CD4-positive, alpha-beta T cell treated with Interleukin-15 for 1 hour (primary cell): Measurements from ENCODE around the gene S100A2.
A peak's percentile ranks its signal among the peaks of the same experiment; 100 is the strongest.

Experiments used
- DNase-seq: peaks from one replicate; pipeline ENCODE4 v3.0.0-alpha.2; 2020

The S100A2 gene

DNA sequence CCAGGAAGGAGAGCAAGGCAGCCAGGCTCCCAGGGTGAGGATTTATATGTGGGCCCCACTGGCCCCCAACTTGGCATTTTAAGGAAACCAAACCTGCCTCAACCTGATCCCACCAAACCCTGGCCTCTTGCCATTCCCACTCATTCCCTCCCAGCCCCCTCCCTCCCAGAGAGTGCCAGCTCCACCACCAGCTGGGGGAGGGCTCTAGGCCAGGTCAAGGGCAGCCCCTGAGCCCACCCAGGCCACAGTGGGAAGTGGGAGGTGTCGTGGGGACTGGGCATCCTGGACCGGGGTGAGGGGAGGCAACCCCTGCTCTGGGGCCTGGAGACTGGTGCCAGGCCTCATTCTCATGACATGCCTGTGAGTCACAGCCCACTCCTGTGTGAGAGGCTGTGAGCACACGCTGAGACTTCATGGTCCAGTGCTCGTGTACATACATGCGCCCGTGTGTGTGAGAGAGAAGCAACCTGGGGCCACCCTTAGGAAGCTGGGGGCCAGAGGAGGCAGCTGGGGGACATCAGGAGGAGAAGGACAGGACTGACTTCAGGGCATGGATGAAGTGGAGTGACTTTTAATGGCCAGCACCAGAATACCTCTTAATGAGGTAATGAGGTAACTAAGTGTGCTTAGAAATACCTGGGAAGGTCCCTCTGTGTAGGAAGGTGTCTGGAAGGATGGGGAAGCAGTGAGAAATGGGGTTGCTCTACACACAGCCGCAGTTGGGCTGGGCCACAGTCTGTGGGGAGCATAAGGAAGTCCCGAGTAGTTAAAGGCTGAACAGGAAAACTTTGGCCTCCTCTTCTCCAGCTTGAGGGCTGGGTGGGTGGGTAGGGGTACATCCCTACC, at the start of gene S100A2:
Gene S100A2, minus strand, starts transcription at position 316 of the 846 bp plus-strand sequence. CDS start 1,967 bp downstream, outside the sequence.
- DNase-seq, result peak; percentile 77

- DNase-seq, result no peak
These were observed 49.8 kb upstream of the S100A2 start for GRCh38 chr1:153615406-153615805.

GRCh38 chr1:153614906-153615305, 49.3 kb upstream of the S100A2 start:
- no peak for DNase-seq

DNA sequence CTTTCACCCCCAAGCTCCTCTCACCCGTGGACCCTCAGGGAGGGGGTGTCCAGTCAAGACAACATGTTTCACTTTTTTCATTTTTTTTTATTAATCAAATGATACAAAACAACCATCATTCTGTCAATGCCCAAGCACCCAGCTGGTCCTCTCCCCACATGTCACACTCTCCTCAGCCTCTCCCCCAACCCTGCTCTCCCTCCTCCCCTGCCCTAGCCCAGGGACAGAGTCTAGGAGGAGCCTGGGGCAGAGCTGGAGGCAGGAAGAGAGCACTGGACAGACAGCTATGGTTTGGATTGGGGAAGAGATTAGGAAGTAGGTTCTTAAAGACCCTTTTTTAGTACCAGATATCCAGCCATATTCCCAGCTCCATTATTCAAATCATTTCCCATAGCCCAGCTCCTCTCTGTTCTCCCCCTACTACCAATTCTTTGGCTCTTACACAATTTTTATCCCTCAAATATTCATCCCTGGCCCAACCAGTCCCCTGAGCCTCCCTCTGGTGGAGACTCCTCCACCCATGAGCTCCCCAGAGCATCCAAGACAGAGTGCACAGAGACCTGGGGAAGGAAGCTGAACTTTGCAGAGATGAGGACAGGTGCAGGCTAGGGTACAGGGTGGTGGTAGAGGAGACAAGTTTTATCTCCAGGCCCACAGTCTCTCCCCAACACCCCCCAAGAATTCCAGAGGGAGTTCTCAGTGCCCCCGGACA, 48.7 kb upstream of the S100A2 start:
- no peak for DNase-seq

DNA sequence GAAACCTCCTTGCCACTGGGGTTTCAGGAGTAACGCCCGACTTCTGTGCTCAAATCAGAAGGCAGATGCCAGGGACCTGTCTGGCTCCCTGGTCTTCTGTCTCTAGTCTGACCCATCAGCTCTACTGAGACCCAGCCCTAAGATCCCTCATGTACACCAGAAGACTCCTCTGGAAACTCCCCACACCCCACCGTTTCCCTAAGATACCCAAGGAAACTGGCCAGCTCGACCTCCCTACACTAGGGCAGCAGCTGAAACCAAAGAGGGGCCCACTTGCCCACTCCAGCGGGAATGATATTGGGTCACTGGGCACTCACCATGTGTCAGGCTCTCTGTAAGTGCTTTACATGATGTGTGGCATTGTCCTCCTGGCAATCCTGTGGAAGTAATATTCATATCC, 47.8 kb upstream of the S100A2 start:
- DNase-seq, result no peak

DNA sequence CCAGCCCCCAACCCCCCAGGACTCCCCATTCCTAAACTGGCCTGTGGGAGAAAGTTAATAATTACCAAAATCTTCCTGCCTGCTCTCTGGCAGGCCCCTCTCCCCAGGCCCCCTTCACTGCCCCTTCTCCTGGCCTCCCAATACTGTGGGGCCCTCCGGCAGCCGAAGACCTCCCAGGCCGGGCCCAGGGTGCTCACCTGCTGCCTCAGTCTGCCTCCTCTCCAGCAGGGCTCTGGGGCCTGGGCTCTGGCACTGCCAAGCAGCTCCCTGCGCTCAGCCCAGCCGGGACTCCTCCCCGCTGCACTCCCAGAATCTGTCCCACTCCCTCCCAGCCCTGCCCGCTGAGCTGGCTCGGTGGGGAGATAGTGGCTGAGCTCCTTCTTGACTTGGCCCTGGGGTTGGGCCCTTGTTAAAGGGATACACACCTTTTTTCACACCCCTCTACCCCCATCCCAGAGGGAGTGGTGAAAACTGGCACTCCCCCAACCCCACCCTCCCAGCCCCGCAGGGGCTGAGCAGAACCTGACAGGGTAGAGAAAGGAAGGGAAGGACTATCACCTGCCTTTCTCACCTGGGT, 47.2 kb upstream of the S100A2 start, which contains the start of gene S100A16:
Gene S100A16, minus strand, starts transcription at position 383 of the 577 bp plus-strand sequence. CDS start 4,986 bp downstream, outside the sequence.
- no peak for DNase-seq

GRCh38 chr1:153612111-153612754, 46.6 kb upstream of the S100A2 start:
- DNase-seq, result no peak

- DNase-seq, result no peak
These were observed 45.7 kb upstream of the S100A2 start for GRCh38 chr1:153611356-153611755.

DNA sequence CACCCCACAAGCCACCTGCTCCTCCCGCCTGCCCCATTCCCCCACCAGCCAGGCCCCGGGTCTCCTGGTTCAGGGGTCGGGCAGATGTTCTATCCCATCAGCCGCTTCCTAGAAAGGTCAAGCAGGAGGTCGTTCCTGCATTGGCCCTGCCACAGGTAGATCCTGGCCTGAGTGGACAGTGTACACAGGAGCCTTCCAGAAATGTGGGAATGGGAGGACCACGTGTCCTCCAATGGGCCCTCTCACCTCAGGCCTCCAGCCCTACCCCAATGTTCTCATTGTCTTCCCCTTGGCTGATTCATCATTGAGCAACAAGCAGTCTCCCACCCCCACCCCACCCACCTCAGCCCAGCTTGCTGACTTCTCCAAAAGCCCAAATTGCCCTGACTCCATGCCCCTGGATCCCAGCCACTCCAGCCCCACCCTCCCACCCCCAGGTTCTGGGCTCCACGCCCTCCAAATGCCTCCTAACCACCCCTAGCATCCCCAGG, 45.2 kb upstream of the S100A2 start:
- DNase-seq, result no peak

DNA sequence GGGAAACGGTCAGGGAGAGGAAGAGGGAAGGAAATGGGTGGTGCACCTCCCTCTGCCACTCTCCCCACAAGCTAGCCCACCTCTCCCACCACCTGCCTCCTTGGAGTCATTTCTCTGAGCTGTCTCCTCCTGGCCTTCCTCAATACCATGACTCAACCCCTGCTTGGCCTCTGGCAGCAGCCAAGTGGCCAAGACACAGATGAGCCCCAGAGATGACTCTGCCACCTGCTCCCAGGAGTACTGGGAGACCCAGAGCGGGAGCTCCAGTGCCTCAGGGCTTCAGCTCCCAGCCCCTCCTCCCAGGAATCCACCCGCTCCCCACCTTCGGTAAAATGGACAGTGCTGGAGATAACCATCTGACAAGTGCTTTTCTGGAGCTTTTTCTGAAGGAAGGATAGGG, 44.7 kb upstream of the S100A2 start:
- DNase-seq, result no peak

GRCh38 chr1:153609585-153609907, 43.9 kb upstream of the S100A2 start:
- DNase-seq, result no peak

DNA sequence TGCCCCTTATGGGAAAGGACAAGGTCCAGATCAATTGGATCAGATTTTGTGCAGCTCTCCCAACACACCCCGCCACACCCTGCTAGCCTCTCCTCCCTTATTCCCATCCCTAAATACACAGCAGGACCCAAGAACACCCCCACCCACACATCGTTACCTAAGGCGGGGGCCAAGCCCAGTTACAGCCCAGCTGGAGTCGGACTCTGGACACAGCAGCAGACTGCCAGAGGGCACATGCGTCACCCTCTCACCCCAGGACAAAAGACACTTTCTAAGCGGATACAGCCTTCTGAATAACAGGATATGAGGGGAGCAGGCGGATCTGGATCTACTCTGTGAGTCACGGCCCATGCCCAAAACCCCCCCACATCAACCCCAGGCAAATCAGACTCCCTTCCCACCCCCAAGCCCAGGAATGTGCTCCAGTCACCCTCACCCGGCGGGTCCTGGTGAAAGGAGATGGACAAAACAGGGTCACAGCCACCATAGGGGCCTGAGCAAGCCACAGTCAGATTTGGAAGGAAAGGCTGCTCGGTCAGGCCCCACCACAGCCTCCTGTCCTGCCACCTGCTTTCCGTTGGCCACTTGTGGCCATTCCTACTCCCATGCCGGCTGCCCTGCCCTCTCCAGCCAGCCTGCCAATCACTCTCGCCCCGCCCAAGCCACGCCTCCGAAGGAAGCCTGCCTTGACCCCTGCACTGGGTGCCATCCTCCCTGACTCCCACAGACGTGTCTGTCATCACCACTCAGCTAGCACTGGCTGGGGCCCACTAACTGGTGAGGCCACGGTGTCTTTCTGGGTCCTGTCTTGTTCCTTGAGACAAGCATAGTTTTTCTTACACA, 43.3 kb upstream of the S100A2 start:
- DNase-seq, result no peak

DNA sequence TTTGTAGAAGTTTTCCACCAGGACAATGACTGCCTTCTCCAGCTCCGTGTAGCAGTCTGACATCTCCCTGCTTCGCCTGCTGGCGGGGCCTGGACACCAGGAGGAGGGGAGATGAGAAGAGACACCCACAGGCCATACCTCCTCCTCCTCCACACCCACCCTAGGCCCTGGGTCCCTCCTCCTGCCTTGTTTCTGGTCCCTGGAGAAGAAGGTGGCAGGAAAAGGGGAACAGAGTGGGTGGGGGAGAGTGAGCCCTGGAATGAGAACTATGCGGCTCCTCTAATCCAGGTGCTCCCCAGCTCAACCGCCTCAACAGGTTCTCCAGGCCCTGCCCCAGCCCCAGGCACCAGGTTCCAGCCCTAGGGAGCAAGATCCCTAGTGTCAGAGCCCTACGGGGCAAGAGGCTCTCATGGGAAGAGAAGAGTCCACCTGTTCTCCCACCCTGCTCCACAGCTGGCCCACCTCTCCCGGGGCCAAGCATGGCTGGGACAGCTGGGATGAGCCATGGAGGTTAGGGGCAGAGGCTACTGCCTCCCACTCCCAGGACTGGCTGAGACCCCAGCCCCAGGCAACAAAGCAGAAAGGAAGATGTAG, 42.5 kb upstream of the S100A2 start:
- DNase-seq, result no peak

GRCh38 chr1:153607381-153607780, 41.7 kb upstream of the S100A2 start:
- DNase-seq, result no peak

DNA sequence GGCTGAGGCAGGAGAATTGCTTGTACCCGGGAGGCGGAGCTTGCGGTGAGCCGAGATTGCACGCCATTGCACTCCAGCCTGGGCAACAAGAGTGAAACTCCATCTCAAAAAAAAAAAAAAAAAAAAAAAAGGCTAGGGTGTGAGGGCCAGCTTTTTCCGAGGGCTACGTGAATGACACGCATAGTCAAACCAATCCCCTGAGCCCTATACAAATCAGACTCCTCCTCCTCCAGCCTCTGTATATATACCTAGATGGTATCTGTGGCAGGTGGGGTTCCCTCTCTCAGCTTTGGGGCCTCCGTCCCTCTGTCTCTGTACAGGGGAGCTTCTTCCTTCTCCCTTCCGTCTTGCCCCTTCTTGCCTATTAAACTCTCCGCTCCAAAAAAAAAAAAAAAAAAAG, 40.5 kb upstream of the S100A2 start:
- no peak for DNase-seq

DNA sequence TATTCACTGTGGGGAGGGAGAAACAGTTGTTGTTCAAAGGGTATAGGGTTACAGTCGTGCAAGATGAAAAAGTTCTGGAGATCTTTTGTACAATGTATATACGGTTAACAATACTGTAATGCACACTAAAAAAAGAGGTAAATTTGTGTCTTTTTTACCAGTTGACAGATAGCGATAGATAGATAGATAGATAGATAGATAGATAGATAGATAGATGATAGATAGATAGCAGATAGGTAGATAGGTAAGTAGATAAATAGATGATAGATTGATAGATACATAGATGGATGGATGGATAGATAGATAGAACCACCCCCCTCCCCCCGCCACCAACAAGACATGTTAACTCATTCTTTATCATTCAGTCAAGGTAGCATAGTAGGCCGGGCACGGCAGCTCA, 37.1 kb upstream of the S100A2 start:
- DNase-seq, result no peak

DNA sequence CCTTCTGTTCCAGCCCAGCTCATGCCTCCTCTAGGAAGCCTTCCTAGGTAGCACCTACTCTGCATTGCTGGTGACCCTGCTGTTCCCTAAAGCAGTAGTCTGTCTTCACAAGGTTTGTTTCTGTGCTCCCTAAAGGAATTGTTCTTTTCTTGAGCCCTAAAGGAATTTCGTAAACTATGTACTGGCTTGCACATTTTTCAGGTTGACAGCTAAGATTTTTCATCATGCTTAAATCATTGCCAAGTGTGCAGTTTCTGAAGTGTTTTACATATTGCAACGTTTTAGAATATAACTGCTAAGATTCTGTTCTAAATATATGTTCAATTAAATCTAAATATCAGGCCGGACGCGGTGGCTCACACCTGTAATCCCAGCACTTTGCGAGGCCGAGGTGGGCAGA, 34.2 kb upstream of the S100A2 start:
- DNase-seq, result no peak

- peak; percentile 77 for DNase-seq
These were observed 32.9 kb upstream of the S100A2 start for GRCh38 chr1:153598309-153599172.

DNA sequence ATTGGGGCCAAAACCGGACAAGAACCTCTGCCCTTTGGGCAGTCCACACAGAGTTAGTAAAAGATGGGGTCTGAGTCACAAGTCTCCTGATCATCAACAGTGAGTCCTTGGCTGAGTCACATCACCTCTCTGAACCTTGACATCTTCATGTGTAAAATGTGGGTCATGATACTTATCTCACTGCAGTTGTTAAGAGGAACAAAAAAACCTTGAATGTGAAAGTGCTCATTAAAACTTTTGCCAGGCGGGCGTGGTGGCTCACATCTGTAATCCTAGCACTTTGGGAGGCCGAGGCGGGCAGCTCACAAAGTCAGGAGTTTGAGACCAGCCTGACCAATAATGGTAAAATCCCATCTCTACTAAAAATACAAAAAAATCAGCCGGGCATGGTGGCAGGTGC, 31.6 kb upstream of the S100A2 start:
- no peak for DNase-seq

DNA sequence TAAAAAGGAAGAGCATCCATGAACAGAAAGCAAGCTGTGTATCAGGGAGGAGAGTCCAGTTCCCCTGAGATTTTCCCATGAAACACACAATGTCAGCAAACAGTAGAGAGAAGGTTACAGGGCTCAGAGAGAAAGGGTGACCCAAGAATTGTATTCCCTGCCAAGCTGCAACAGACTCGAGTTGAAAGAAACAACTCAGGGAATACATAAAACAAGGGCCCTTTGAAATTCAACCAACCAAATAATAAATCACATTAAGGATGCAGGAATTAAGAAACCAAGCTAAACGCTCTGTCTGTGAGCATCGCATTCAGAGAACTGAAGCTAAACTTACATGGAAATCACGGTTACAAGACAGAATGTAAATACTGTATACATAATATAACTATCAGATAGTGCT, 27.1 kb upstream of the S100A2 start:
- no peak for DNase-seq

DNA sequence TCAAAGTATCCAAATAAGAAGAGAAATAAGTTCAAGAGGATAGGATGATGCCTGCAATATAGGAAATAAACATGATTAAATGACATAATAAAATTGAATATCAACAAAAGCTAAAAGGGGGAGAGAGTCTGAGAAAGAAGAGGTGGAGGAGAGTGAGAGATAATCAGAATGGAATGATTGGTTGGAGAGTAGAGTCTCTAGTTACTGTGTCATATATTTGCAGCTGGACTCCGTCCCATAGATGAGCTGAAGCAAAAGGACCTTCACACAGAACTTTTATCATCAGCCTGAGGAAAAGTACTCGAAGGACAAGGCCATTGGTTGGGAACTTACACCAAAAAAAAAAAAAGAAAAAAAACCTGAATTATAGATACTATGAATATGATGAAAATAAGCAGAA, 22.8 kb upstream of the S100A2 start:
- no peak for DNase-seq
